Transverse colon (tissue), 4 donors: ENCODE measurements around the gene C1QL3. TPM values are rescaled to one million over a fixed set of nuclear protein-coding genes. Genes with fewer than 3 reads are reported as not detected.

Experiments used
- DNase-seq: peaks from one replicate; pipeline ENCODE4 v3.0.0-alpha.2; 2019
- H3K27ac ChIP-seq, 4 donors: fragments of 200-600 bp; sonication (generic); 2 replicates each; pipeline ENCODE4 v1.5.1; 2016 to 2018; ENCODE audit warnings: inconsistent platforms in 4 of 4
- H3K27me3 ChIP-seq: fragments of 200-600 bp; sonication (generic); 2 replicates; pipeline ENCODE4 v1.5.1; 2017; ENCODE audit warnings: inconsistent platforms
- H3K36me3 ChIP-seq, 4 donors: fragments of 200-600 bp; sonication (generic); 2 replicates each; pipeline ENCODE4 v1.5.1; 2017 to 2019; ENCODE audit warnings: inconsistent platforms in 4 of 4
- H3K4me1 ChIP-seq, 4 donors: fragments of 200-600 bp; sonication (generic); 2 replicates each; pipeline ENCODE4 v1.5.1; 2017 to 2020; ENCODE audit warnings: inconsistent platforms in 4 of 4
- H3K4me3 ChIP-seq, 4 donors: fragments of 200-600 bp; sonication (generic); 1 replicate in 1 of 4; 2 replicates in 3 of 4; pipeline versions ENCODE4 v1.5.1 to v1.6.1; 2017 to 2019; ENCODE audit warnings: inconsistent platforms in 4 of 4
- H3K9me3 ChIP-seq, 2 donors: fragments of 200-600 bp; sonication (generic); 2 replicates each; pipeline ENCODE4 v1.5.1; 2017 to 2019; ENCODE audit warnings: inconsistent platforms in 2 of 2
- EP300 ChIP-seq: sonication (generic); formaldehyde crosslinking; IDR thresholded peaks from one replicate; pipeline ENCODE4 v1.6.1; 2017; ENCODE audit warnings: antibody characterized with exemption, low read depth
- POLR2A ChIP-seq: fragments of 450-650 bp; IDR thresholded peaks from one replicate; pipeline ENCODE4 v1.6.1; 2016; ENCODE audit warnings: antibody characterized with exemption, mild to moderate bottlenecking, moderate library complexity
- POLR2AphosphoS5 ChIP-seq, 3 donors: sonication (generic); formaldehyde crosslinking; IDR thresholded peaks; one replicate each; pipeline ENCODE4 v1.6.1; 2016; ENCODE audit warnings: antibody characterized with exemption in 3 of 3
- WGBS, 2 donors: methylation state at CpG; one replicate each; pipeline ENCODE4 v1.1.5; 2018; ENCODE audit warnings: low coverage in 1 of 2; 5-methylcytosine and 5-hydroxymethylcytosine counted together
- in situ Hi-C, 4 donors: fragments of 200-750 bp; cut with MboI; loops; one replicate each; pipeline versions ENCODE4 v1.15.0 to v1.15.1; 2017; ENCODE audit warnings: low sequenced_read_pairs in 3 of 4, low pct_ligation_motif_present in 1 of 4, low pct_unique_long_range_greater_than_20kb in 1 of 4
- intact Hi-C: fragments of 100-400 bp; cut with DNase I; formaldehyde crosslinking; loops from one replicate; pipeline ENCODE4 v1.15.1; 2023; ENCODE audit warnings: low total_unique reads
- small RNA-seq, 4 donors: library from RNA; depleted of rRNA; stranded (forward); fragments of <200 nt; gene quantifications; one replicate each; pipeline ENCODE3, GENCODE V24; 2016
- total RNA-seq, 4 donors: library from RNA; depleted of rRNA; stranded (reverse); fragments of >200 nt; gene quantifications; one replicate each; pipeline ENCODE4 v1.1.0, GENCODE V29; 2016
- TF ChIP-seq, protein P1 (sequence below), 5 experiments: fragments of 200-600 bp in 3 of 5; fragments of 450-650 bp in 2 of 5; sonication (generic) in 3 of 5; IDR thresholded peaks; 1 replicate in 2 of 5; 2 replicates in 3 of 5; pipeline ENCODE4 v1.5.1; 2016 to 2017; ENCODE audit warnings: antibody characterized with exemption in 5 of 5, inconsistent platforms in 3 of 5, mild to moderate bottlenecking in 2 of 5, moderate library complexity in 1 of 5

The C1QL3 gene
- total RNA-seq, 4 donors from 2014 or later = not detected

DNA sequence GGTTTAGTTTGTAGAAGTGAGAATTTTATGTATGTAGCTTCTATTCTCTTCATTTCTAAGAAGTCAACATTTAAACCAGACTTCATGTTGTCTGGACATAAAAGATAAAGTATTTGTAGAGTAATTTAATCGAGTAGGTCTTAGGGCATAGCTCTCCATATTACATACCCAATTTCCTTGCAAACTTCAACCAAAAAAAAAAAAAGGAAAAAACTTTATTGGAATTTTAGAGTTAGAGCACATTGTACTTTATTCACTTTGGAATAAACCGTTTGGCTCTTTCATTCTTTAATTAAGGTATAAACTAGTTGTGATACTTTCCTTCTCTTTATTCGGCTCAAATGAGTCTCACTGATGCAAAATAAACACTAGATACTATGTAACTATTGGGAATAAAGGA is 48.9 kb downstream of the C1QL3 start:
- WGBS, 2 donors = 86 to 88% methylated on average over 3 of the region's 3 CpGs
- Histone ChIP-seq H3K4me3 (no peak overlapping the region), H3K27ac (no peak overlapping the region), H3K27me3 (no peaks in the 10 kb centered on the region), H3K9me3 (no peaks in the 10 kb centered on the region), H3K36me3 (no peaks in the 10 kb centered on the region), H3K4me1 (no peaks in the 10 kb centered on the region)
- DNase-seq = no peak
- in situ Hi-C loops (no loop called here), intact Hi-C loops (no loop called here)
- TF ChIP-seq POLR2AphosphoS5 (IDR thresholded peaks at IDR 0.05) = no peak
- TF ChIP-seq, protein P1, sequence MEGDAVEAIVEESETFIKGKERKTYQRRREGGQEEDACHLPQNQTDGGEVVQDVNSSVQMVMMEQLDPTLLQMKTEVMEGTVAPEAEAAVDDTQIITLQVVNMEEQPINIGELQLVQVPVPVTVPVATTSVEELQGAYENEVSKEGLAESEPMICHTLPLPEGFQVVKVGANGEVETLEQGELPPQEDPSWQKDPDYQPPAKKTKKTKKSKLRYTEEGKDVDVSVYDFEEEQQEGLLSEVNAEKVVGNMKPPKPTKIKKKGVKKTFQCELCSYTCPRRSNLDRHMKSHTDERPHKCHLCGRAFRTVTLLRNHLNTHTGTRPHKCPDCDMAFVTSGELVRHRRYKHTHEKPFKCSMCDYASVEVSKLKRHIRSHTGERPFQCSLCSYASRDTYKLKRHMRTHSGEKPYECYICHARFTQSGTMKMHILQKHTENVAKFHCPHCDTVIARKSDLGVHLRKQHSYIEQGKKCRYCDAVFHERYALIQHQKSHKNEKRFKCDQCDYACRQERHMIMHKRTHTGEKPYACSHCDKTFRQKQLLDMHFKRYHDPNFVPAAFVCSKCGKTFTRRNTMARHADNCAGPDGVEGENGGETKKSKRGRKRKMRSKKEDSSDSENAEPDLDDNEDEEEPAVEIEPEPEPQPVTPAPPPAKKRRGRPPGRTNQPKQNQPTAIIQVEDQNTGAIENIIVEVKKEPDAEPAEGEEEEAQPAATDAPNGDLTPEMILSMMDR (IDR thresholded peaks at IDR 0.05) = no peak
- no peak for TF ChIP-seq EP300
- no peak for TF ChIP-seq POLR2A

DNA sequence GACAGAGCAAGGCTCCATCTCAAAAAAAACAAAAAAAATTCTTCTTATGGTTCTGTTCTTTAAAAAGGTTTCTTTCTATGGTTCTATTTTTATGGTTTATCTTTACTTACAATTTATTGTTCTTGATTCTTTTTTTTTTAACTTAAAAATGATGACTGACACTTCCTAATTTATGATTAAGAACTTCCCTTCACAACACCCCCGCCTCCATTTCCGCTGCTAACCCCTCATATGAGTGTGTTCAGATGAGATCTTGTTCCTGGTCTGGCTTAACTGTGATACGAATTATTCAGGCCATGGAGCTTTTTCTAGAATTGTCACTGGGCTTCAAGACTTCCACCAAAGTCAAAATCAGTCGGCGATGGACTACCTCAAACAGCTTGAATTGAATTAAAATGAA is 50.9 kb downstream of the C1QL3 start:
- Histone ChIP-seq H3K4me1 (no peaks in the 10 kb centered on the region), H3K27me3 (no peaks in the 10 kb centered on the region), H3K9me3 (no peaks in the 10 kb centered on the region), H3K4me3 (no peak overlapping the region), H3K36me3 (no peaks in the 10 kb centered on the region), H3K27ac (no peak overlapping the region)
- no peak for TF ChIP-seq EP300
- no peak for TF ChIP-seq POLR2AphosphoS5 (IDR thresholded peaks at IDR 0.05)
- no peak for TF ChIP-seq POLR2A
- TF ChIP-seq, protein P1 (IDR thresholded peaks at IDR 0.05) = no peak
- DNase-seq = no peak
- in situ Hi-C loops (no loop called here), intact Hi-C loops (no loop called here)
- 86 to 100% methylated on average over 2 to 5 of the region's 5 CpGs for WGBS, 2 donors

DNA sequence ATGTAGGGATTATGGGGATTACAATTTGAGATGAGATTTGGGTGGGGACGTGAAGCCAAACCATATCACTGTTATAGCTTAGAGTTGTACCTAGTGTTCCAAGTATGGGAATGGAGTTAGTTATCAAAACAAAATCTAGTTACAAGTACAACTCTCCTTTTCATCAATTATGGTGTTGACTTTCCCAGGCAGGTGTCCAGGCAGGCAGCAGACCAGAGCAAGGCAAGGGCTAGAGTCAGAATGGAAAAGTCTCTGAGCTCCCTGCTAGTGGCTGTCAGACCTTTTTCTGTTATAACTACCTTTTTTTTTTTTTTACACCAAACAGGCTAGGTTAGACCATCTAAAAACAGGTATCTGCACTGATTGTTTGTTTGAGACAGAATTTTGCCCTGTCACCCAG is 55.7 kb downstream of the C1QL3 start:
- TF ChIP-seq EP300 (no peak), POLR2AphosphoS5 (IDR thresholded peaks at IDR 0.05) (no peak), POLR2A (no peak)
- TF ChIP-seq, protein P1 (IDR thresholded peaks at IDR 0.05) = no peak
- Histone ChIP-seq H3K27ac (no peak overlapping the region), H3K36me3 (no peaks in the 10 kb centered on the region), H3K27me3 (no peaks in the 10 kb centered on the region), H3K4me1 (no peaks in the 10 kb centered on the region), H3K9me3 (no peaks in the 10 kb centered on the region), H3K4me3 (no peak overlapping the region)
- in situ Hi-C loops = no loop called here
- intact Hi-C loops = no loop called here
- DNase-seq = no peak
- WGBS, 2 donors = 91 to 100% methylated on average over 1 of the region's 1 CpG

Small RNA genes within 50 kb of the gene (small RNA-seq; reads per million reads assigned to genes)
- 0 to 0.14 (median 0) reads per million in 4 donors for gene RNU2-18P

Other genes with a start within 250 kb of the C1QL3 start
- 10 to 100 TPM; 14.3 to 23.2 (median 19.1) TPM for gene PTER, start 84.9 kb downstream of the C1QL3 start, total RNA-seq